IPS DF 4.7 (cell line): ENCODE measurements around the gene LEMD1.
"Not testable (repeated sequence)": the region's sequence is repeated elsewhere in the genome, so short reads cannot be mapped to it uniquely, and the experiment has no call there.

Source experiments
- DNase-seq: peaks from one replicate; pipeline ENCODE4 v3.0.0-alpha.2; 2013; ENCODE audit warnings: low spot score; ENCODE audit errors: extremely low read depth

Gene LEMD1

DNA sequence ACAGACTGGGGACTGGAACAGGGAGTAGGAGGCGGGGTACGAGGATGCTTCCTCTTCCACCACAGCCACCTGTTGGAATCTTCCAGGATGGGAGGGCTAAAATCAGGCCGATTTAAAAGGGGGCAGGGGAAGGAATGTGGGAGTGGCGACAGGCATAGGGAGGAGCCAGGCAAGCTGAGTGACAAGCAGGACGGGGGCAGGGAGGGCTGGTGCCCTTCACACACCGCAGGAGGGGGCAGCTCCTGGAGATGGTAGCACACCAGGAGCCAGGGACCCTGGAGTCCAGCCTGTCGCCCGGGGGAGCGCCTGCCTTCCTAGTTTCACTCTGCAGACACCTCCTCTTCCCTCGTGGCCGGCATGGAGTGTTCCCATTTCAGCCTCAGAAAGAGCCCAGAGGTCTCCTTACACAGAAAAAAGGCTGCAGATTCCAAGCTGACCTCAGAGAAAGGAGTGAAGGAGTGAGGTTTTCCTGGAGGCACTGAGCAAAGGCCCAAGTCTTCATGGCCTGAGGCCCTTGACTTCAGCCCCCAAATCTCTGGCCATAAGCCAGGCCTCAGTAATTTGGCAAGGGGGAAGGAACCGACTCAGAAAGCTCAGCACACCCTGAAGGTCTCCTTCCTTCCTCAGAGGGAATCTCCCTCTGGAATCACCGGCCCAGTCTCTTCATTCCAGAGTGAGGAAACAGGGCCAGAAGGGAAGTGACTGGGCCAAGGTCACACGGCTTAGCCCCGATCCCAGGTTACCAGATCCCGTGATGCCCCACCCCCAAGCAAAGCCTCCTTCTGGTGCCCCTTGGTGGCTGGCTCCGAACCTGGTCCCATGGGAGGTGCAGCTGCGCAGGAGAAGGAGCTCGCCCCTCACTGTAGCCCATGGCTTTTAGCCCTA, 25.8 kb upstream of the LEMD1 start:
- no peak for DNase-seq

- no peak for DNase-seq
These were observed 25.0 kb upstream of the LEMD1 start for GRCh38 chr1:205446828-205447227.

- no peak for DNase-seq
These were observed 23.7 kb upstream of the LEMD1 start for GRCh38 chr1:205445646-205445935.

DNA sequence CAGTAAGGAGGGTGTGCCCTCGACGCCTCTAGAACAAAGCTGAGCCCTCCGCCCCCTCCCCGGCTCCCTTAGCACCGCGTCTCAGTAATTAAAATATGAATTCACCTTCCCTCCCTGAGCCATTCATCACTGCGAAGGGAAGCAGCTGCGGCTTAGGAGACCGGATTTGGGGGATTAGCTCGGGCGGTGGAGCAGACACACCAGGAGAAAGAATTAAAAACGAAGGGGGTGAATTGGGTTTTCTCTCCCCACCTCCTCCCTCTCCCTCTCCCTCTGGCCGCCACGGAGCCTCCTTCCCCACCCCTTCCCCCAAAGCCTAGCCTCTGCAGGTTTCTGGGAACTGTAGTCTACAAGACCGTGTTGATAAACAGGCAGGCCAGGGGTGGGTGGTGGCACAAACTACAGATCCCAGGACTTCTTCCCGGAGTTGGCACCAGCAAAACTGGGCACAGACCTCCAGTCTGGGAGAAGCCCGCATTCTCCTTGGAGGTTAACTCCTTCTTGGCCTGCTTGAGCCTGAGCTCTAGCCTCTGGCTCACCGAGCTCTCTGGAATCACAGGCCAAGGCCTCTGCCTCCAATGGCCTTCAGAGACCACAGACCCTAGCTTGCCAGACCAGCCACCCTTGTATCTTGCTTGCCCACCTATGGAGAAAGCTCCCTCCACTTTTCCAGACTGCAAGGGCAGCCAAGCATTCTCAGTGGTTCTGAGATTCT, 23.2 kb upstream of the LEMD1 start:
- DNase-seq = no peak

- DNase-seq = no peak
These were observed 22.6 kb upstream of the LEMD1 start for GRCh38 chr1:205444300-205444930.

- DNase-seq = no peak
These were observed 21.9 kb upstream of the LEMD1 start for GRCh38 chr1:205443585-205444299.

GRCh38 chr1:205442051-205442725, 20.3 kb upstream of the LEMD1 start:
- DNase-seq = no peak

GRCh38 chr1:205441716-205442050, 19.8 kb upstream of the LEMD1 start:
- no peak for DNase-seq

GRCh38 chr1:205441318-205441633, 19.4 kb upstream of the LEMD1 start:
- DNase-seq = no peak

- no peak for DNase-seq
These were observed 18.8 kb upstream of the LEMD1 start for GRCh38 chr1:205440476-205441317.

GRCh38 chr1:205440121-205440475, 18.2 kb upstream of the LEMD1 start:
- no peak for DNase-seq

DNA sequence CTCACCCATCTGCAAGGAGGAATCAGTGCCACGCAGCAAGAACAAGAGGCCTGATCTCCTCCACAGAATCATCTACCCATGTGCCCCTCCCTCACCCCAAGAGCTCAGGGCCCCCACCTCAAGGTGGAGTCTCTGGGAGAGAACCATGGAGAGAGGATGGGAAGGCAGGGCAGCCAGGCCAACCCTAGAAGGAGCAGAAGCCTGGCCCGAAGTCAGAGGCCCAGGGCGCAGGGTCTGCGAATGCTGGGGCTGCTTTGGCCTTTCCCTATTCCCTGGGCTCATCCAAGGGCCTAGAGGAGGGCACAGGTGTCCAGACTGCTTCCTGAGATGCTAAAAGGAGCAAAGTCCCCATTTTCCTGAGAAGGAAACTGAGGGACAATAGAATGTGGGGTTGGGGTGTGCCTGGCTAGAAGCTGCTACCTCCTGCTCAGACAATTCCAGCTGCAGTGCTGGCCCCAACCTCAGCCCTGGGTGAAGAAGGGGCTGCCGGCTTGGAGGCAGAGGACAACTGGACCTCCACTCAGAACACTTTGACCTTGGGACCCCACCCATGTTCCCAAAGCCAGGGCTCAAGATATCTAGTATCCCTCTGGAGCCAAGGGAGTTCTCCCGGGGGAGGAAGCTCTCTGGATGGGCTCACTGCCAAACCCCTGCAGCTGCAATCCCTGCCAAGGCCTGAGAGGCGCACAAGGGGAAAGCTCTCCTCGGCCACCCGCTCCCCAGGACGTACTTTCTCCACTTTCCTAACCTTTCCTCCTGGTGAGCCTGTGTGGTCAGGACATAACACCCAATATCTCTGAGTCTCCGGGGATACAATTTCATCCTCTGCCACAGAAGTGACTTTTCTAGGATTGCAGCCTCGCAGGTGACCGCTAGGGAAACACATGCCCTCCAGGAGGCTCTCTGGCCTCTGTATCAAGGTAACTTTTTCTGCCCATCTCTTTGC, 16.6 kb upstream of the LEMD1 start:
- no peak for DNase-seq

DNA sequence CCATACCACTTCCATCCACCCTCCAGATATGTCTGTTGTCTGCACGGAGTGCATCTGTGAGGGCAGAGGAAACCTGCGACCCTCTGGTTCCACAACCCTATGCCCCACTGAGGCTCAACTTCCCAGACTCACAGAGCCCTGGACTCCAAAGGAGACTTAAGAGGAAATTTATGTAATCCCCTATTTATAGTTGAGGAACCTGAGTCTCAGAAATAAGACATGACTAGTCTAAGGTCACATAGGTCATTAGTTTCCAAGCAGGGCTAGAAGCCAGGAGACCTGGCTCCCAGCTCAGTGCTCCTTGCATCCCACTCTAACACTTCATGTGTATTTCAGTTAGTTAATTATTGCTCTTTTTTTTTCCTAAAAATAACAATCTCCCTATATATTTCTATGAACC, 15.7 kb upstream of the LEMD1 start:
- DNase-seq = no peak

GRCh38 chr1:205436776-205437410, 15.0 kb upstream of the LEMD1 start:
- no peak for DNase-seq

DNA sequence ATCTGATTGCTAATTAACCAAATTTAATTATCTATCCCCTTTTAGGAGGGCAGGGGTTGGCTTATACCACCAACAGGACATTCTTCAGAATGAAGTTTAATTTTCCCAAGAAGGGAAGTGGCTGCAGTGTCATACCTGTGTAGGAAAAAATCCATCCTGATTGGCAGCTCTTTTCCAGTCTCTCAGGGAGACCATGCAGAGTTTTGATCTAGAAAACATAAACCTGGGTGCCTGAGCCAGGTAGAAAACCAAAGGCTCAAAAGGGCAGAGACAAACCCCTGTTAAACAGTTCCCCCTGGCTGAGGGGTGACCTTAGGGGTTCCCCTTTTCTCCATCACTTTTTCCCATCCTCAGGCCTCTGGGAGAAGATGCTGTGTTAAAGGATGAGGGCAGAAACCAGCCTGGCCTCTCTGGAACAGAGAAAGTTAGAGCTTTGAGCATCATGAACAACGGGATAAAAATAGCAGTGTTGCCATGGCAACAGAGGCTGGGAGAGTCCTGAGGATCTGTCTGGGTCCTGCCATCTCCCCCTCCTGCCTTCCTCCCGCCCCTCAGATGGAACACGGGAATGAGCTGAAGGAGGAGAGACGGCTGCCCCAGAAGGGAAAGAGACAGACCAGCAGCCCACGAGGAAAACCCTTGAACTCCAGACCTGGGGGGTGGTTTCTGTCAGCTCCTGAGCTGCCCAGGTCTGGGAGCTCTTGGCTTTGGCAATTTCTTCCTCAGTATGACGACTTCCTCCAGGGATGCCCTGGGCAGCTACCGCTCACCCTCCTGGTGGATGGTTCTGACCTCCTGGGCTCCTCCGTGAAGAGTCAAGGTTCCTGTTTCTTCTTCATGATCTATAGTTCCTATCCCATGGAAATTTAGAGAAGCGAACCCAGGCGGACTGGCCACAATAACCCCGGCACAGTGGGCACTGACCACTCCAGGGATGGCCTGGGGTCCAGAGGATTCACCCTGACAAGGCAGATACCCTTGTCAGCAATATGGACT, 14.0 kb upstream of the LEMD1 start:
- DNase-seq = no peak

DNA sequence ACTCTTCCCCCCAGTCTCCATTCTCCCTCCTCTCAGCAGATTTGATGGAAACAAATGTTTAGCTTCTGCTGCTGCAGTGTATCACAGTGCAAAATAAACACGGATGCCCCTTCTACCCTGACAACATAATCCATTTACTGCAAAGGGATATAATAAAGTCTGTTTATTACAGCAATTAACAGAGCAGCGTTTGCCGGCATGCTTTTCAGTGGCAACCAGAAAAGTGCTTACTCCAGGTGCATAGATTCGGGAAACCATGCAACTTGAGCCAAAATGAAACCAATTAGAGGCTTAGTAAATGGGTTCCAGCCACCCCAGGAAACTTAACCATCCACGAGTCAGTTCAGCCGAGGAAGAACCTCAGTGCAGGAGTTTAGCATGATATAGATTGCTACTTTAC, 12.9 kb upstream of the LEMD1 start:
- DNase-seq = no peak

GRCh38 chr1:205432692-205433091, 10.8 kb upstream of the LEMD1 start:
- DNase-seq = not testable (repeated sequence)

- DNase-seq = no peak
These were observed 10.3 kb upstream of the LEMD1 start for GRCh38 chr1:205432116-205432515.
